GM19351 (cell line): Measurements from ENCODE around the gene FBXW8.

Source experiments
- ATAC-seq: cut with Tn5 transposase; IDR thresholded peaks from one replicate; pipeline ENCODE4 v1.9.1; 2021; ENCODE audit warnings: mild to moderate bottlenecking, moderate library complexity; ENCODE audit not compliant: unreplicated experiment

Gene FBXW8

GRCh38 chr12:117069926-117070900, 159.5 kb downstream of the FBXW8 start:
- ATAC-seq, result no peak

- no peak for ATAC-seq
Observed at GRCh38 chr12:117071009-117071408, 160.3 kb downstream of the FBXW8 start.

- ATAC-seq, result no peak
Observed at GRCh38 chr12:117072106-117072505, 161.4 kb downstream of the FBXW8 start.

GRCh38 chr12:117072736-117073490, 162.2 kb downstream of the FBXW8 start:
- ATAC-seq, result no peak

GRCh38 chr12:117073611-117074010, 162.9 kb downstream of the FBXW8 start:
- ATAC-seq, result no peak

- ATAC-seq, result no peak
Observed at GRCh38 chr12:117076410-117077372, 165.9 kb downstream of the FBXW8 start.

GRCh38 chr12:117079487-117079886, 168.7 kb downstream of the FBXW8 start:
- no peak for ATAC-seq

- no peak for ATAC-seq
Observed at GRCh38 chr12:117080661-117081144, 170.0 kb downstream of the FBXW8 start.
